Upper lobe of left lung (tissue), 4 donors: ENCODE data around the gene COQ6.

ENCODE experiments used
- CTCF ChIP-seq, 6 experiments: fragments of 450-650 bp in 4 of 6; fragments of 200-600 bp in 2 of 6; sonication (generic) in 2 of 6; IDR thresholded peaks; one replicate each; pipeline ENCODE4 v1.5.1; 2016 to 2019; ENCODE audit warnings: antibody characterized with exemption in 6 of 6
- POLR2A ChIP-seq, 4 donors: fragments of 450-650 bp; IDR thresholded peaks; one replicate each; pipeline ENCODE4 v1.5.1; 2016 to 2017; ENCODE audit warnings: antibody characterized with exemption in 4 of 4, mild to moderate bottlenecking in 2 of 4

- no peak for TF ChIP-seq CTCF (IDR thresholded peaks at IDR 0.05)
- TF ChIP-seq POLR2A (IDR thresholded peaks at IDR 0.05): no peak
Observed at GRCh38 chr14:73988065-73988464, 38.0 kb downstream of the COQ6 start.
